ENCODE results near the gene PKD2.

DNA sequence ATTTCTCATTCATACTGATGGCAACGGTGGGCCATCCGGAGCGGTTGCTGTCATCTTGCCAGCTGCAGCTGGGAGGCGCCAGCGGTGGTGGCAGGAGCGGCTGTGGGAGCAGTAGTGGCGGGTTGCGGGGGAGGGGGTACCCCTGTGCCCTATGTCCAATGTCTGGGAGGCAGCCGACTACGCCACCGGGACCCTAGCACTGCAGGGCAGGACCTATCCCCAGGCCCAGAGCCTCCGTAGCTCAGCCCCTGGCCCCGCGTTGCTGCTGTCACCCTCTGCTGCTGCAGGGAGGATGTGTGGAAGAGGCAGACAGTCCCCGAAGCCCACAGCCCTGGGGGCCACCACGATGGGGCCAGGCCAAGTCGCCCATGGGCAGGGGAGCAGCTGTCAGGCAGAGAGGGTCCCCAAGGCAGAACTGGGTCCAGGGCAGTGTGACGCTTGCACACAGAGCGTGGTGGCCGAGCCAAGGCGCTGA, 41.9 kb upstream of the PKD2 start:
- TF ChIP-seq POLR2A (IDR thresholded peaks at IDR 0.05; ENCODE audit: low read length) (no peak), GATA1 (IDR thresholded peaks at IDR 0.05; ENCODE audit: low read depth, low read length) (no peak)

Data from erythroblast (primary cell).